ENCODE measurements around the gene MSH6. TPM values are rescaled to one million over a fixed set of nuclear protein-coding genes. Genes with fewer than 3 reads are reported as not detected.

MSH6 gene
- total RNA-seq, 1 donor from 2014 or later = 83.4 TPM

DNA sequence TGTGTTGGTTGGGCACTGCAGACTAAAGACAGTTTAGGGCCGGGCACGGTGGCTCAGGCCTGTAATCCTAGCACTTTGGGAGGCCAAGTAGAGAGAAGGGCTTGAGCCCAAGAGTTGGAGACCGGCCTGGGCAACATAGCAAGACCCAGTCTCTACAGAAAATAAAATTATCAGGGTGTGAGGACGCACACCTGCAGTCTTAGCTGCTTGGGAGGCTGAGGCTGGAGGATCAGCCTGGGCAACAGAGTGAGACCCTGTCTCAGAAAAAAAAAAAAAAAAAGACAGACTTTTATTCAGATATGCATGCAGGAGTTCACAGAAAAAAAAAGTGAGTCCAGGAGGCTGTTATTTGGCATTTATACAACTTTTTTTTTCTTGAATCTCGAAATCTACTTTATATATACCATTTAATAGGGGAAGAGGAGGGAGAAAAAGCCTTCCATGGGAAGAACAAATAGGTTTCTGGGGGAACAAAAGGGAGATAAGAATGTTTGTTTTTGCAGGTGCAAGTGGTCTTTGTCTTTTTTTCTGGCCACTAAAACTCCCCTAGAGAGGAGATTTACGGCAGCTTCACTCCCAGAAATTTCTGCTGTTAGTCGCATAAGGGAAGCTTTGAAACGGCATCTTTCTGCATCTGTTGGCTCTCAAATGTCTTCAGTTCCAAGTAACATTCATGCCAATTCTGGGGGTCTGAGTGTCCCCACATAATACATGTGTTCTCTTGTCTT, 4.1 kb upstream of the MSH6 start:
- intact Hi-C loops (cut with micrococcal nuclease) = no loop called here

GRCh38 chr2:47779426-47779790, 3.5 kb upstream of the MSH6 start:
- intact Hi-C loops (cut with micrococcal nuclease) = no loop called here

- intact Hi-C loops (cut with micrococcal nuclease) = loop anchor here (1.0 to 2.0 kb wide), 3 partner anchors 26 to 866 kb away; partner anchors contain the start of gene MSH2
Measured at GRCh38 chr2:47782381-47782670, 619 bp upstream of the MSH6 start.

- intact Hi-C loops (cut with micrococcal nuclease) = loop anchor here (1.0 to 2.0 kb wide), 7 partner anchors 25 to 867 kb away; partner anchors contain the start of gene FBXO11
Measured at GRCh38 chr2:47783486-47784351, 774 bp downstream of the MSH6 start.

- intact Hi-C loops (cut with micrococcal nuclease) = no loop called here
Measured at GRCh38 chr2:47784352-47784851, 1.5 kb downstream of the MSH6 start.

DNA sequence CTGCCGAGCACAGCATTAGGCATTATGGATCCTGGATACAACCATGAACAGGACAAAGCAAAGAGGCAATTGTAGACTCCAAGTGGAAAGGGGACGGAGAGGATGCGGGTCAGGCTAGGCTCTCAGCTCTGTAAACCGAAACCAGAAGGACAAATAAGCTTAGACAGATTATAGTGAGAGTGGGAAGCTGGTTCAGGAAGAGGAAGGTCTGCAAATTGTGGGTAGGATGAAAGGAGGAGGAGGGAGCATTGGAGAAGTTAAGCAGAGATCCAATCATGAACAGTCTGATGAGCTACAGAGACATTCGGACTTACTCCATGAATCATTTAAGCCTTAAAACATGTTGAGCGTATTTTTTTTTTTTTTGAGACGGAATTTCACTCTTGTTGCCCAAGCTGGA, 3.0 kb downstream of the MSH6 start:
- intact Hi-C loops (cut with micrococcal nuclease) = no loop called here

GRCh38 chr2:47796090-47796697, 13.2 kb downstream of the MSH6 start:
- intact Hi-C loops (cut with micrococcal nuclease) = no loop called here

DNA sequence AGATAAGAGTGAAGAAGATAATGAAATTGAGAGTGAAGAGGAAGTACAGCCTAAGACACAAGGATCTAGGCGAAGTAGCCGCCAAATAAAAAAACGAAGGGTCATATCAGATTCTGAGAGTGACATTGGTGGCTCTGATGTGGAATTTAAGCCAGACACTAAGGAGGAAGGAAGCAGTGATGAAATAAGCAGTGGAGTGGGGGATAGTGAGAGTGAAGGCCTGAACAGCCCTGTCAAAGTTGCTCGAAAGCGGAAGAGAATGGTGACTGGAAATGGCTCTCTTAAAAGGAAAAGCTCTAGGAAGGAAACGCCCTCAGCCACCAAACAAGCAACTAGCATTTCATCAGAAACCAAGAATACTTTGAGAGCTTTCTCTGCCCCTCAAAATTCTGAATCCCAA, 15.7 kb downstream of the MSH6 start:
- intact Hi-C loops (cut with micrococcal nuclease) = no loop called here

- intact Hi-C loops (cut with micrococcal nuclease) = no loop called here
Measured at GRCh38 chr2:47799031-47799609, 16.2 kb downstream of the MSH6 start.

GRCh38 chr2:47801118-47801517, 18.2 kb downstream of the MSH6 start:
- intact Hi-C loops (cut with micrococcal nuclease) = no loop called here

DNA sequence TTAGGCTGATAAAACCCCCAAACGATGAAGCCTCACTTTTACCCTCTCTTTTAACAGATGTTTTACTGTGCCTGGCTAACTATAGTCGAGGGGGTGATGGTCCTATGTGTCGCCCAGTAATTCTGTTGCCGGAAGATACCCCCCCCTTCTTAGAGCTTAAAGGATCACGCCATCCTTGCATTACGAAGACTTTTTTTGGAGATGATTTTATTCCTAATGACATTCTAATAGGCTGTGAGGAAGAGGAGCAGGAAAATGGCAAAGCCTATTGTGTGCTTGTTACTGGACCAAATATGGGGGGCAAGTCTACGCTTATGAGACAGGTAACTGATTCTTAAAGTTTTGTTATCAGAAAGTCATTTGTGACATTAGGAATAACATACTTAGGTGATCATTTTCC, 20.4 kb downstream of the MSH6 start:
- intact Hi-C loops (cut with micrococcal nuclease) = no loop called here

DNA sequence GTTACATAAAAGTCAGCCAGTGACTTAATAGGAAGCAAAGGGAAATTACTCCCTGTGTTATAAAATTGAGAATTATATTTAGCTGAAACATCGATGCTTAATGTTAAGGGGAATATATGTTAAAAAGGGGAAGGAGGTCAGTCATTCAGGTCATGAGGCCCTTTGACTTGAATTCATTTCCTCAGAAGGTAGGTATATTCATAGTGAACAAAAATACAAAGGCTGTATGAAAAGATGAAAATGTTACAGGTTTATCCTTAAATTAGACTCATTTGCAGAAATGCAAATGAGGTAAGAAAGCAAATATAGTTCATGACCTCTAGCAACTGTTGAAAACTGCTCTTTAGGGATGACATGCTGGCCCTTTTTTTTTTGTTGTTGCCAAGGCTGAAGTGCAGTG, 20.8 kb downstream of the MSH6 start:
- intact Hi-C loops (cut with micrococcal nuclease) = no loop called here

- intact Hi-C loops (cut with micrococcal nuclease) = no loop called here
Measured at GRCh38 chr2:47805850-47806249, 22.9 kb downstream of the MSH6 start.

DNA sequence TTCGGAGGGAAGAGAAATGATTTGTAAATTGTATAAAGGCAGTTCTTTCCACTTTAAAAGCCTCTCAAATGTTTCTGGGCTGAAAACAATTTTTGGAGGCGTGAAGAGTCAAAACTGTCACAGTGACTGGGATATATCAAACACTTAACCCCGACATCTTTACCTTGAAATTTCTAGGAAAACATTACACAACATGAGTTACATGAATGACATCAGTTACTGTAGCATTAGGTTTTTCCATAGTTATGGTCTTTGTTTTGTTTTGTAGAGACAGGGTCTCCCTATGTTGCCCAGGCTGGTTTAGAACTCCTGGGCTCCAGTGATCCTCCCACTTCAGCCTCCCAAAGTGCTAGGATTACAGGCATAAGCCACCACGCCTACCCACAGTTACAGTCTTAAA, 25.7 kb downstream of the MSH6 start:
- intact Hi-C loops (cut with micrococcal nuclease) = loop anchor here (2.0 kb wide), 1 partner anchor 26 kb away; the partner anchor contains the start of gene MSH6

GRCh38 chr2:47809903-47810302, 27.0 kb downstream of the MSH6 start:
- intact Hi-C loops (cut with micrococcal nuclease) = loop anchor here (2.0 kb wide), 1 partner anchor 27 kb away; the partner anchor contains the start of gene MSH6

GRCh38 chr2:47810850-47811249, 27.9 kb downstream of the MSH6 start:
- intact Hi-C loops (cut with micrococcal nuclease) = no loop called here

- intact Hi-C loops (cut with micrococcal nuclease) = no loop called here
Measured at GRCh38 chr2:47811668-47812067, 28.7 kb downstream of the MSH6 start.

- intact Hi-C loops (cut with micrococcal nuclease) = no loop called here
Measured at GRCh38 chr2:47815764-47816163, 32.8 kb downstream of the MSH6 start.

DNA sequence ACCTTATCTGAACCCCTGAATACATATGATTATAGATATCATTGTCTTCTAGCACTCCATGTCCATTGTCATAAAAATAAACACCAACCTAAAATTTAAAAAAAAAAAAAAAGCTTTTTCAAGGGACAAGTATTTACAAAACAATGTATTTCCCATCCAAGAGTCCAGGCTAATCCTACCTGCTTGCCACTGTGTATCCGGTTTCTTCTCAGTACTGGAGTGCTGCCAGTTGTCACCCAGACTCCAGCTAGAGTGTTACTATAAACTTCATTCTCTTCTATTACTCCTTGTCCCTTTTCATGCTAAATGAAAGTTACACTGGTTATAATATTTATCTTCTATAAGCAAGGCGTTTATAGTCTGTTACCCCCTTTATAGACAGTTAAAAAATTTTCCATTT, 35.8 kb downstream of the MSH6 start:
- intact Hi-C loops (cut with micrococcal nuclease) = no loop called here

GRCh38 chr2:47819834-47820233, 36.9 kb downstream of the MSH6 start:
- intact Hi-C loops (cut with micrococcal nuclease) = no loop called here

- intact Hi-C loops (cut with micrococcal nuclease) = no loop called here
Measured at GRCh38 chr2:47822518-47822917, 39.6 kb downstream of the MSH6 start.

GRCh38 chr2:47833516-47833968, 50.6 kb downstream of the MSH6 start:
- intact Hi-C loops (cut with micrococcal nuclease) = no loop called here
